Measurements from ENCODE around the gene ARHGAP5.

DNA sequence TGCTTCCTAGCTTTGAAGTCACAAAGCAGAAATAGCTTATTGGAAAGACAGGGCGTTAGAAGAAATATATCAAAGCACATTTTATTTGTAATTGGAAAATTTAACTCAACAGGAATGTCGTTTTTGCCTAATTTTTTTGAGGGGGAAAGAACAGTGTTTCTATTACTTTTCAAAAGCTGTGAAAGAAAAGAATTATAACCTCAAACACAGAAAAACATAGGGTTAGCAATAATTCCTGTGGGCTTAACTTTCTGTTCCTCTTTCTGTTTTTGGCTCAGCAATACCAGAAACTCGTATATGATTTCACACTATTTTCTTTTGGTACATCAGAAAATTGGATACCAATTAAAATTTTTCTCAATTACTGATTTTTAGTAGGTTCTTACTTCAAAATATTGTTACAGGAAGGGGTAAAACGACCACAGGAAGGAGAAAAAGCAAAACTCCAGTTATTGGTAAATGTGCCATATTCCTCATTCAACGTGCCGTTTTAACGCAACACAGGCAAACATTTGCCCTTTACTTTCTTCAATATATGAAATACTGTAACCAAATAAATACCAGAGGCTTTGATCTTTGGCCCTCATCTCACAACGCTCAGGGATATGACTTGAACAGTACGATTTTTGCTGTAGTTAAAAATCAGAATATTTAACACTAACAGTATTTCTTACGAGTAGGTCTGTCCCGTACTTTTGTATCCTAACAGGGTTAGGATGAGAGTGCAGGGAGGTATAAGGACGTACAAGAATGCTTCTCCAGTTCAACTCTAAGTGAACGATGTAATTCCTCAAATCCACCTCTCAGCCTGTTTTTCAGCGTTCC, 123.5 kb downstream of the ARHGAP5 start:
- TF ChIP-seq, protein P1, sequence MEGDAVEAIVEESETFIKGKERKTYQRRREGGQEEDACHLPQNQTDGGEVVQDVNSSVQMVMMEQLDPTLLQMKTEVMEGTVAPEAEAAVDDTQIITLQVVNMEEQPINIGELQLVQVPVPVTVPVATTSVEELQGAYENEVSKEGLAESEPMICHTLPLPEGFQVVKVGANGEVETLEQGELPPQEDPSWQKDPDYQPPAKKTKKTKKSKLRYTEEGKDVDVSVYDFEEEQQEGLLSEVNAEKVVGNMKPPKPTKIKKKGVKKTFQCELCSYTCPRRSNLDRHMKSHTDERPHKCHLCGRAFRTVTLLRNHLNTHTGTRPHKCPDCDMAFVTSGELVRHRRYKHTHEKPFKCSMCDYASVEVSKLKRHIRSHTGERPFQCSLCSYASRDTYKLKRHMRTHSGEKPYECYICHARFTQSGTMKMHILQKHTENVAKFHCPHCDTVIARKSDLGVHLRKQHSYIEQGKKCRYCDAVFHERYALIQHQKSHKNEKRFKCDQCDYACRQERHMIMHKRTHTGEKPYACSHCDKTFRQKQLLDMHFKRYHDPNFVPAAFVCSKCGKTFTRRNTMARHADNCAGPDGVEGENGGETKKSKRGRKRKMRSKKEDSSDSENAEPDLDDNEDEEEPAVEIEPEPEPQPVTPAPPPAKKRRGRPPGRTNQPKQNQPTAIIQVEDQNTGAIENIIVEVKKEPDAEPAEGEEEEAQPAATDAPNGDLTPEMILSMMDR (IDR thresholded peaks at IDR 0.05) = peak in 2 of 6 experiments; percentile 28 to 38
- TF ChIP-seq POLR2A (IDR thresholded peaks at IDR 0.05) = no peak
